Measurements from ENCODE around the gene CITED4. TPM values are rescaled to one million over a fixed set of nuclear protein-coding genes. Genes with fewer than 3 reads are reported as not detected.

The CITED4 gene
- total RNA-seq = 3.5 and 8.6 TPM in 2 replicates

GRCh38 chr1:40862008-40862863, at the start of gene CITED4:
CITED4 (minus strand) TSS chr1:40862363; CDS start chr1:40862127, 236 bp downstream.

Other genes with a start within 250 kb of the CITED4 start
- gene RIMS3, start 196.7 kb downstream of the CITED4 start, total RNA-seq = 0.86 and 1.8 TPM in 2 replicates
- gene NFYC, start 170.7 kb downstream of the CITED4 start, total RNA-seq = 22.3 and 22.5 TPM in 2 replicates
- 0.53 and 1.2 TPM in 2 replicates for gene KCNQ4, start 78.6 kb downstream of the CITED4 start, total RNA-seq
- 18.4 and 34.4 TPM in 2 replicates for gene CTPS1, start 117.3 kb upstream of the CITED4 start, total RNA-seq
- 0.46 and 0.86 TPM in 2 replicates for gene SLFNL1, start 159.4 kb upstream of the CITED4 start, total RNA-seq